Neuronal stem cell (in vitro differentiated cells): Measurements from ENCODE around the gene SLC22A3.
"Not testable (repeated sequence)": the region's sequence is repeated elsewhere in the genome, so short reads cannot be mapped to it uniquely, and the experiment has no call there.

ENCODE experiments used
- DNase-seq: peaks from one replicate; pipeline ENCODE4 v3.0.0-alpha.2; 2013; ENCODE audit warnings: low spot score
- H2AFZ ChIP-seq: one replicate; pipeline ENCODE4 v1.6.1; 2013; ENCODE audit warnings: mild to moderate bottlenecking, low read length, inconsistent platforms
- H2AK5ac ChIP-seq: 2 replicates; pipeline ENCODE4 v1.6.1; 2013; ENCODE audit warnings: low read depth, mild to moderate bottlenecking, inconsistent platforms, low read length, moderate library complexity, mixed read lengths
- H2BK120ac ChIP-seq: 2 replicates; pipeline ENCODE4 v1.6.1; 2013; ENCODE audit warnings: low read depth, mild to moderate bottlenecking, inconsistent platforms, low read length, moderate library complexity, mixed read lengths
- H2BK12ac ChIP-seq: one replicate; pipeline ENCODE4 v1.6.1; 2013; ENCODE audit warnings: low read length, inconsistent platforms
- H2BK15ac ChIP-seq: 2 replicates; pipeline ENCODE4 v1.6.1; 2013; ENCODE audit warnings: mild to moderate bottlenecking, low read length, inconsistent platforms, mixed read lengths
- H2BK5ac ChIP-seq: one replicate; pipeline ENCODE4 v1.6.1; 2013; ENCODE audit warnings: inconsistent platforms, mild to moderate bottlenecking, low read length, moderate library complexity
- H3K14ac ChIP-seq: one replicate; pipeline ENCODE4 v1.6.1; 2013; ENCODE audit warnings: low read length, inconsistent platforms
- H3K18ac ChIP-seq: 2 replicates; pipeline ENCODE4 v1.6.1; 2013; ENCODE audit warnings: low read length, inconsistent platforms
- H3K23ac ChIP-seq: 2 replicates; pipeline ENCODE4 v1.6.1; 2013; ENCODE audit warnings: low read depth, mild to moderate bottlenecking, mixed read lengths, low read length, inconsistent platforms; ENCODE audit not compliant: poor library complexity
- H3K27ac ChIP-seq: replicated peaks from 3 replicates; pipeline ENCODE4 v1.5.1; 2013; ENCODE audit warnings: low read length, inconsistent platforms
- H3K27me3 ChIP-seq, 3 experiments: 2 replicates each; pipeline ENCODE4 v1.6.1; 2013; ENCODE audit warnings: low read length in 3 of 3, mild to moderate bottlenecking in 2 of 3, inconsistent platforms in 1 of 3, low read depth in 1 of 3, mixed read lengths in 1 of 3, moderate library complexity in 1 of 3; ENCODE audit not compliant: control insufficient read depth in 3 of 3, insufficient read depth in 3 of 3
- H3K36me3 ChIP-seq, 2 donors: replicated peaks in 1 of 2; 2 replicates each; pipeline ENCODE4 v1.6.1; 2013; ENCODE audit warnings: low read length in 2 of 2; ENCODE audit not compliant: control insufficient read depth in 2 of 2, insufficient read depth in 2 of 2
- H3K4ac ChIP-seq: 2 replicates; pipeline ENCODE4 v1.6.1; 2013; ENCODE audit warnings: inconsistent platforms, mild to moderate bottlenecking, low read length, moderate library complexity
- H3K4me1 ChIP-seq, 2 donors: 1 replicate in 1 of 2; 2 replicates in 1 of 2; pipeline ENCODE4 v1.6.1; 2013; ENCODE audit warnings: low read length in 2 of 2, low read depth in 1 of 2; ENCODE audit not compliant: control insufficient read depth in 2 of 2, insufficient read depth in 1 of 2
- H3K4me2 ChIP-seq: one replicate; pipeline ENCODE4 v1.6.1; 2013; ENCODE audit warnings: mild to moderate bottlenecking, low read length, inconsistent platforms; ENCODE audit not compliant: insufficient read depth, poor library complexity, severe bottlenecking
- H3K4me3 ChIP-seq, 2 donors: 2 replicates each; pipeline ENCODE4 v1.5.1; 2013; ENCODE audit warnings: low read length in 2 of 2, mild to moderate bottlenecking in 2 of 2, inconsistent platforms in 1 of 2, moderate library complexity in 1 of 2
- H3K79me1 ChIP-seq: one replicate; pipeline ENCODE4 v1.6.1; 2013; ENCODE audit warnings: low read depth, mild to moderate bottlenecking, inconsistent platforms, low read length, moderate library complexity
- H3K9ac ChIP-seq: one replicate; pipeline ENCODE4 v1.6.1; 2013; ENCODE audit warnings: mild to moderate bottlenecking, low read depth, low read length, inconsistent platforms; ENCODE audit not compliant: poor library complexity
- H3K9me3 ChIP-seq, 2 donors: replicated peaks in 1 of 2; 2 replicates each; pipeline versions ENCODE3 to v1.6.1; 2013; ENCODE audit warnings: low read length in 2 of 2, mild to moderate bottlenecking in 2 of 2, inconsistent platforms in 1 of 2, low read depth in 1 of 2, mixed read lengths in 1 of 2, moderate library complexity in 1 of 2; ENCODE audit not compliant: control insufficient read depth in 2 of 2, insufficient read depth in 1 of 2
- H4K8ac ChIP-seq: one replicate; pipeline ENCODE4 v1.6.1; 2013; ENCODE audit warnings: low read depth, mild to moderate bottlenecking, inconsistent platforms, low read length, moderate library complexity
- H4K91ac ChIP-seq: one replicate; pipeline ENCODE4 v1.6.1; 2013; ENCODE audit warnings: low read length, low read depth, mild to moderate bottlenecking, inconsistent platforms; ENCODE audit not compliant: poor library complexity
- WGBS, 2 donors: extraction: QIAGEN DNeasy Blood & Tissue Kit; methylation state at CpG; one replicate each; pipeline ENCODE4 v1.1.7; 2013; ENCODE audit warnings: missing lambda C conversion rate in 2 of 2, mixed read lengths in 1 of 2; ENCODE audit not compliant: insufficient read length in 2 of 2, insufficient replicate concordance in 1 of 2; ENCODE audit errors: extremely low coverage in 2 of 2; 5-methylcytosine and 5-hydroxymethylcytosine counted together

SLC22A3 gene

GRCh38 chr6:160476056-160476455, 127.9 kb downstream of the SLC22A3 start:
- H3K36me3 ChIP-seq, H4K91ac ChIP-seq, H2AK5ac ChIP-seq, H2AFZ ChIP-seq, H3K14ac ChIP-seq, H3K27me3 ChIP-seq, H3K27ac ChIP-seq, H3K9me3 ChIP-seq, H2BK5ac ChIP-seq, H3K4me2 ChIP-seq, H3K79me1 ChIP-seq, H2BK120ac ChIP-seq, H3K4me1 ChIP-seq, H3K4me3 ChIP-seq, H3K23ac ChIP-seq, DNase-seq, H4K8ac ChIP-seq, H3K4ac ChIP-seq, H3K9ac ChIP-seq, H2BK12ac ChIP-seq, H2BK15ac ChIP-seq, H3K18ac ChIP-seq: not testable (repeated sequence)
- WGBS, 2 donors, result no CpG with 5 or more reads among the region's 4 CpGs

DNA sequence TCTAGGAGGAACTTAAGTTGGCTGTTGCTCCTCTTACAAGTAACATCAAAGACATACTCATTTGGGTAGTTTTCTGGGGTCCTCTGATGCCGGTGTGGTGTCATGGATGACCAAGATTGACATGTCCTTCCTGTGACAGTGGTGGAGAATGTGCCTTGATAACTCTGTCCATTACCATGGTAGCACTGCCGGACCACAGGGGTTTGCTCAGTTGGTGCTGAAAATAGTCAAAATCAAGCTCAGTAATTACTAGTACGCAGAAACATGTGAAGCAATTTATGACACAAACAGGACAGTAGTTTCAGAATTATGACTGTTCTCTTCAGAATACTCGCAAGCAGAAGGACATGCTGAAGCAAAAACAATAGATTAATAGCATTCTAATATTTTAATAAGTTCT, 128.9 kb downstream of the SLC22A3 start:
- not testable (repeated sequence) for H3K4me1 ChIP-seq, H4K91ac ChIP-seq, H2BK5ac ChIP-seq, H2BK15ac ChIP-seq, H3K4ac ChIP-seq, H3K4me3 ChIP-seq, H2AFZ ChIP-seq, H3K27ac ChIP-seq, H3K9me3 ChIP-seq, H3K27me3 ChIP-seq, H2AK5ac ChIP-seq, H3K79me1 ChIP-seq, H3K4me2 ChIP-seq, H2BK120ac ChIP-seq, H3K23ac ChIP-seq, H3K36me3 ChIP-seq, H3K9ac ChIP-seq, H2BK12ac ChIP-seq, H3K14ac ChIP-seq, H4K8ac ChIP-seq, DNase-seq, H3K18ac ChIP-seq
- no CpG with 5 or more reads among the region's 4 CpGs for WGBS, 2 donors

DNA sequence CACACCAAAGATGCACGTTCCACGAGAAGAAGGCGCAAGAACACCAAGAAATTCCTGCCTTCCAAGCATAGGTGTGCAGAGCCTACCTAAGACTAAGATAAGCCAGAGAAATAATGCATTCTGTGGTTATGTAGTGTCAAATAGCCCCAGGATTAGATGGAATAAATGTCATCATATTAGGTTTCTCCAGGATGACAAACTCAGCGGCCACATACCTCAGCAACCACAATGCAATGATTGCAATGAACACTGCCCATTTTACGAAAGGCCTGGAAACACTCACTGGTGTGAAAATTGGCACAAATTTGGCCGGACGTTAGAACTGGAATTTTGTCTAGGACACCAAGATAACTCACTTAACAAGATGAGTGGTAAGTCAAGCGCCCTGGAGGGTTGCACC, 129.7 kb downstream of the SLC22A3 start:
- Histone ChIP-seq H2BK5ac (no peak overlapping the region), H3K36me3 (no peaks in the 10 kb centered on the region), H2BK120ac (no peak overlapping the region), H3K9me3 (no peaks in the 10 kb centered on the region), H3K14ac (no peak overlapping the region), H3K27me3 (no peaks in the 10 kb centered on the region), H2AFZ (no peak overlapping the region), H3K9ac (no peak overlapping the region), H3K27ac (no peak overlapping the region), H4K8ac (no peak overlapping the region), H3K18ac (no peak overlapping the region), H4K91ac (no peak overlapping the region), H3K4me3 (no peak overlapping the region), H3K4ac (no peak overlapping the region), H3K79me1 (no peaks in the 10 kb centered on the region), H3K23ac (no peak overlapping the region), H2BK12ac (no peak overlapping the region), H2BK15ac (no peak overlapping the region), H3K4me1 (peaks cover 0 to 2% of the 10 kb centered on the region in 2 donors), H3K4me2 (no peak overlapping the region), H2AK5ac (no peak overlapping the region)
- no CpG with 5 or more reads among the region's 8 CpGs for WGBS, 2 donors
- no peak for DNase-seq

- no CpG with 5 or more reads among the region's 11 CpGs for WGBS, 2 donors
- no peak overlapping the region for H2BK120ac ChIP-seq
Observed at GRCh38 chr6:160487116-160487515, 138.9 kb downstream of the SLC22A3 start.

More at GRCh38 chr6:160487116-160487515, 138.9 kb downstream of the SLC22A3 start:
- no peak overlapping the region for H3K4me3 ChIP-seq
- H3K9me3 ChIP-seq, result no peaks in the 10 kb centered on the region
- H3K18ac ChIP-seq, result no peak overlapping the region
- no peaks in the 10 kb centered on the region for H3K4me1 ChIP-seq
- no peak overlapping the region for H3K9ac ChIP-seq
- H3K36me3 ChIP-seq, result no peaks in the 10 kb centered on the region
- H3K14ac ChIP-seq, result no peak overlapping the region
- H3K27ac ChIP-seq, result no peak overlapping the region
- H2BK12ac ChIP-seq, result no peak overlapping the region
- no peak overlapping the region for H3K23ac ChIP-seq
- H4K8ac ChIP-seq, result no peak overlapping the region
- H3K79me1 ChIP-seq, result no peaks in the 10 kb centered on the region
- no peak for DNase-seq
- no peak overlapping the region for H3K4me2 ChIP-seq
- no peak overlapping the region for H3K4ac ChIP-seq
- H2BK15ac ChIP-seq, result no peak overlapping the region
- no peak overlapping the region for H2AK5ac ChIP-seq
- no peak overlapping the region for H2BK5ac ChIP-seq
- H3K27me3 ChIP-seq, result no peaks in the 10 kb centered on the region
- H4K91ac ChIP-seq, result no peak overlapping the region
- no peak overlapping the region for H2AFZ ChIP-seq
